ENCODE results near the gene PSENEN. TPM values are rescaled to one million over a fixed set of nuclear protein-coding genes. Genes with fewer than 3 reads are reported as not detected.
A peak's percentile ranks its signal among the peaks of the same experiment; 100 is the strongest.

Gene PSENEN
- total and polyA plus RNA-seq, 9 of the 15 experiments (the other 6 are each of a cell fraction or from before 2014, with no cell fraction given) = 34.5 to 299 (median 61.1) TPM

- TF ChIP-seq EWSR1 (IDR thresholded peaks at IDR 0.05; ENCODE audit: borderline replicate concordance, low read depth, partially characterized antibody) = no peak
- TF ChIP-seq ZNF347 (CRISPR knock-in tag; IDR thresholded peaks at IDR 0.05; ENCODE audit: low read depth) = no peak
- TF ChIP-seq ZBTB26 (CRISPR knock-in tag; IDR thresholded peaks at IDR 0.05) = no peak
- TF ChIP-seq ZNF311 (CRISPR knock-in tag; IDR thresholded peaks at IDR 0.05) = no peak
- TF ChIP-seq CHD1 (IDR thresholded peaks at IDR 0.05; ENCODE audit: low read length) = no peak
- no peak for TF ChIP-seq CCNT2 (IDR thresholded peaks at IDR 0.05; ENCODE audit: borderline replicate concordance, extremely low read depth, insufficient read length, low read depth, low read length)
- TF ChIP-seq CBX8 (IDR thresholded peaks at IDR 0.05; ENCODE audit: borderline replicate concordance, extremely low read depth, low read depth, low read length, poor library complexity, severe bottlenecking) = no peak
- no peak for TF ChIP-seq RBM39 (optimal IDR thresholded peaks at IDR 0.05; ENCODE audit: low read depth, low read length)
- peak in 1 of 2 experiments; percentile 25; a peak in 1 of 4 replicates for TF ChIP-seq SIN3A (IDR thresholded peaks at IDR 0.05; ENCODE audit: borderline replicate concordance in 2 of 2, control insufficient read depth in 1 of 2, low read depth in 2 of 2, low read length in 2 of 2)
- no peak for TF ChIP-seq ZNF778 (CRISPR knock-in tag; IDR thresholded peaks at IDR 0.05)
- TF ChIP-seq DPF2 (IDR thresholded peaks at IDR 0.05) = peak; percentile 39; the same call in 1 of the 2 replicates
- TF ChIP-seq RAD21 (CRISPR knock-in tag; conservative IDR thresholded peaks at IDR 0.05 in 1 of 2, IDR thresholded peaks at IDR 0.05 in 1 of 2) = peak; percentile 89 to 94
- no peak for TF ChIP-seq NCOA1 (IDR thresholded peaks at IDR 0.05; ENCODE audit: low read depth)
- no peak for TF ChIP-seq RHOXF2B (CRISPR knock-in tag; conservative IDR thresholded peaks at IDR 0.05)
- no peak for TF ChIP-seq E2F3 (CRISPR knock-in tag; IDR thresholded peaks at IDR 0.05)
- no peak for TF ChIP-seq CREB3 (tag; conservative IDR thresholded peaks at IDR 0.05; ENCODE audit: low read depth)
- TF ChIP-seq ZNF444 (CRISPR knock-in tag; IDR thresholded peaks at IDR 0.05) = no peak
- TF ChIP-seq ZNF436 (CRISPR knock-in tag; IDR thresholded peaks at IDR 0.05) = no peak
- TF ChIP-seq TBL1XR1 (IDR thresholded peaks at IDR 0.05; ENCODE audit: low read length in 2 of 2) = no peak; a peak in 1 of 4 replicates
- TF ChIP-seq SMARCC2 (IDR thresholded peaks at IDR 0.05; ENCODE audit: low read depth) = no peak
- TF ChIP-seq SMAD3 (CRISPR knock-in tag; conservative IDR thresholded peaks at IDR 0.05) = peak; percentile 34; the same call in 1 of the 2 replicates
Measured at GRCh38 chr19:35716801-35717664, 28.4 kb upstream of the PSENEN start (continued).
